Ovary (tissue), 3 donors: ENCODE measurements around the gene CHRM5.

Source experiments
- POLR2A ChIP-seq: fragments of 450-650 bp; IDR thresholded peaks from one replicate; pipeline ENCODE4 v1.6.1; 2017; ENCODE audit warnings: antibody characterized with exemption, mild to moderate bottlenecking, moderate library complexity
- TF ChIP-seq, protein P1 (sequence below), 3 donors: fragments of 450-650 bp in 2 of 3; fragments of 200-600 bp in 1 of 3; IDR thresholded peaks; one replicate each; pipeline versions ENCODE4 v1.5.1 to v1.8.0; 2016 to 2022; ENCODE audit warnings: antibody characterized with exemption in 3 of 3, mild to moderate bottlenecking in 1 of 3
- donor health status: DM: no; HTN: no; CAD: no.

DNA sequence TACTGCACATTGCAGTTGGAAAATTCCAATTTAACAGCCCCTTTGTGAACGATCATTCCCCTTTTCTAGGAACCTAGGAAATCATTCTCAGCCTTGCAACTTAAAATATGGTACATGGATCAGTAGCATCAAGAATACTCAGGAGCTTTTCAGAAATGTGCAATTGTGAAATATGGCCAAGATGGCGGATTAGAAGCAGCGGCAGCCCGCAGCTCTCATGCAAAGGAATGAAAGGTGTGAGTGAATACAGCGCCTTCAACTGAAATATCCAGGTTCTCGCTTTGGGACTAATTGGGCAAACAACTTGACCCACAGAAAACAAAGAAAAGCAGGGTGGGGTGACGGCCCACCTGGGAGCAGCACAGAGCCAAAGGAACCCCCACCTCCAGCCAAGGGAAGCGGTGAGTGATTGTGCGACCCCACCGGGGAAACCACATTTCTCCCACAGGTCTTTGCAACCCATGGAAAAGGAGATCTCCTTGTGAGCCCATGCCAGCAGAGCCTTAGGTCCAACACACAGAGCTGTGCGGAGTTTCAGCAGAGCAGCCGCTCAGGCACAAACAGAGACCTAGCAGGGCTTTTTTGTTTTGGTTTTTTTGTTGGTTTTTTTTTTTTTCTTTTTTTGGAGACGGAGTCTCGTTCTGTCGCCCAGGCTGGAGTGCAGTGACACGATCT is 78.3 kb downstream of the CHRM5 start:
- TF ChIP-seq, protein P1, sequence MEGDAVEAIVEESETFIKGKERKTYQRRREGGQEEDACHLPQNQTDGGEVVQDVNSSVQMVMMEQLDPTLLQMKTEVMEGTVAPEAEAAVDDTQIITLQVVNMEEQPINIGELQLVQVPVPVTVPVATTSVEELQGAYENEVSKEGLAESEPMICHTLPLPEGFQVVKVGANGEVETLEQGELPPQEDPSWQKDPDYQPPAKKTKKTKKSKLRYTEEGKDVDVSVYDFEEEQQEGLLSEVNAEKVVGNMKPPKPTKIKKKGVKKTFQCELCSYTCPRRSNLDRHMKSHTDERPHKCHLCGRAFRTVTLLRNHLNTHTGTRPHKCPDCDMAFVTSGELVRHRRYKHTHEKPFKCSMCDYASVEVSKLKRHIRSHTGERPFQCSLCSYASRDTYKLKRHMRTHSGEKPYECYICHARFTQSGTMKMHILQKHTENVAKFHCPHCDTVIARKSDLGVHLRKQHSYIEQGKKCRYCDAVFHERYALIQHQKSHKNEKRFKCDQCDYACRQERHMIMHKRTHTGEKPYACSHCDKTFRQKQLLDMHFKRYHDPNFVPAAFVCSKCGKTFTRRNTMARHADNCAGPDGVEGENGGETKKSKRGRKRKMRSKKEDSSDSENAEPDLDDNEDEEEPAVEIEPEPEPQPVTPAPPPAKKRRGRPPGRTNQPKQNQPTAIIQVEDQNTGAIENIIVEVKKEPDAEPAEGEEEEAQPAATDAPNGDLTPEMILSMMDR (IDR thresholded peaks at IDR 0.05): no peak
- TF ChIP-seq POLR2A: no peak
